ENCODE results near the gene TTLL5. TPM values are rescaled to one million over a fixed set of nuclear protein-coding genes. Genes with fewer than 3 reads are reported as not detected.

The TTLL5 gene
- polyA plus RNA-seq, 4 donors: 4.6 to 14.8 (median 8.5) TPM

GRCh38 chr14:75697386-75697785 lies 36.3 kb downstream of the TTLL5 start:
- Histone ChIP-seq H3K36me3 (ENCODE audit: control insufficient read depth in 3 of 3, insufficient read depth in 2 of 3, low read depth in 1 of 3, low read length in 3 of 3) (peaks cover 5 to 24% (median 11%) of the 10 kb centered on the region in 3 donors), H3K27me3 (ENCODE audit: control insufficient read depth in 3 of 3, insufficient read depth in 3 of 3, low read length in 3 of 3) (no peaks in the 10 kb centered on the region), H3K9me3 (ENCODE audit: control insufficient read depth in 2 of 2, insufficient read depth in 1 of 2, low read depth in 1 of 2, low read length in 1 of 2) (peaks cover 0 to 8% of the 10 kb centered on the region in 2 donors), H3K4me1 (ENCODE audit: control insufficient read depth in 3 of 3, insufficient read depth in 2 of 3, low read depth in 1 of 3, low read length in 2 of 3) (no peaks in the 10 kb centered on the region), H3K27ac (ENCODE audit: low read depth in 1 of 3, low read length in 2 of 3) (no peak overlapping the region), H3K4me3 (ENCODE audit: low read depth in 1 of 3, low read length in 3 of 3) (no peak overlapping the region)
- no peak for FAIRE-seq
- WGBS, 3 donors: 95 to 100% (median 97%) methylated on average over 1 of the region's 1 CpG
- DNase-seq: no peak

GRCh38 chr14:75697918-75698317 lies 36.9 kb downstream of the TTLL5 start:
- H3K27me3 ChIP-seq (ENCODE audit: control insufficient read depth in 3 of 3, insufficient read depth in 3 of 3, low read length in 3 of 3): no peaks in the 10 kb centered on the region
- H3K27ac ChIP-seq (ENCODE audit: low read depth in 1 of 3, low read length in 2 of 3): no peak overlapping the region
- no peaks in the 10 kb centered on the region for H3K4me1 ChIP-seq (ENCODE audit: control insufficient read depth in 3 of 3, insufficient read depth in 2 of 3, low read depth in 1 of 3, low read length in 2 of 3)
- WGBS, 3 donors: 87 to 96% (median 96%) methylated on average over 2 of the region's 2 CpGs
- H3K9me3 ChIP-seq (ENCODE audit: control insufficient read depth in 2 of 2, insufficient read depth in 1 of 2, low read depth in 1 of 2, low read length in 1 of 2): peaks cover 0 to 8% of the 10 kb centered on the region in 2 donors
- no peak overlapping the region for H3K4me3 ChIP-seq (ENCODE audit: low read depth in 1 of 3, low read length in 3 of 3)
- no peak for DNase-seq
- peaks cover 7 to 24% (median 11%) of the 10 kb centered on the region in 3 donors for H3K36me3 ChIP-seq (ENCODE audit: control insufficient read depth in 3 of 3, insufficient read depth in 2 of 3, low read depth in 1 of 3, low read length in 3 of 3)
- FAIRE-seq: no peak

- DNase-seq: no peak
- Histone ChIP-seq H3K27ac (ENCODE audit: low read depth in 1 of 3, low read length in 2 of 3) (no peak overlapping the region), H3K4me3 (ENCODE audit: low read depth in 1 of 3, low read length in 3 of 3) (no peak overlapping the region), H3K36me3 (ENCODE audit: control insufficient read depth in 3 of 3, insufficient read depth in 2 of 3, low read depth in 1 of 3, low read length in 3 of 3) (peaks cover 7 to 20% (median 11%) of the 10 kb centered on the region in 3 donors), H3K9me3 (ENCODE audit: control insufficient read depth in 2 of 2, insufficient read depth in 1 of 2, low read depth in 1 of 2, low read length in 1 of 2) (peaks cover 0 to 8% of the 10 kb centered on the region in 2 donors), H3K27me3 (ENCODE audit: control insufficient read depth in 3 of 3, insufficient read depth in 3 of 3, low read length in 3 of 3) (no peaks in the 10 kb centered on the region), H3K4me1 (ENCODE audit: control insufficient read depth in 3 of 3, insufficient read depth in 2 of 3, low read depth in 1 of 3, low read length in 2 of 3) (no peaks in the 10 kb centered on the region)
- WGBS, 3 donors: 95 to 97% (median 96%) methylated on average over 3 of the region's 3 CpGs
- FAIRE-seq: no peak
Observed at GRCh38 chr14:75699331-75699730, 38.3 kb downstream of the TTLL5 start.

GRCh38 chr14:75700295-75700694 lies 39.2 kb downstream of the TTLL5 start:
- Histone ChIP-seq H3K9me3 (ENCODE audit: control insufficient read depth in 2 of 2, insufficient read depth in 1 of 2, low read depth in 1 of 2, low read length in 1 of 2) (peaks cover 0 to 3% of the 10 kb centered on the region in 2 donors), H3K27ac (ENCODE audit: low read depth in 1 of 3, low read length in 2 of 3) (no peak overlapping the region), H3K4me1 (ENCODE audit: control insufficient read depth in 3 of 3, insufficient read depth in 2 of 3, low read depth in 1 of 3, low read length in 2 of 3) (no peaks in the 10 kb centered on the region), H3K27me3 (ENCODE audit: control insufficient read depth in 3 of 3, insufficient read depth in 3 of 3, low read length in 3 of 3) (no peaks in the 10 kb centered on the region), H3K4me3 (ENCODE audit: low read depth in 1 of 3, low read length in 3 of 3) (no peak overlapping the region), H3K36me3 (ENCODE audit: control insufficient read depth in 3 of 3, insufficient read depth in 2 of 3, low read depth in 1 of 3, low read length in 3 of 3) (peaks cover 7 to 18% (median 11%) of the 10 kb centered on the region in 3 donors)
- DNase-seq (no peak), FAIRE-seq (no peak)
- 95 to 98% (median 97%) methylated on average over 6 of the region's 6 CpGs for WGBS, 3 donors

- Histone ChIP-seq H3K36me3 (ENCODE audit: control insufficient read depth in 3 of 3, insufficient read depth in 2 of 3, low read depth in 1 of 3, low read length in 3 of 3) (peaks cover 7 to 18% (median 11%) of the 10 kb centered on the region in 3 donors), H3K27me3 (ENCODE audit: control insufficient read depth in 3 of 3, insufficient read depth in 3 of 3, low read length in 3 of 3) (no peaks in the 10 kb centered on the region), H3K4me1 (ENCODE audit: control insufficient read depth in 3 of 3, insufficient read depth in 2 of 3, low read depth in 1 of 3, low read length in 2 of 3) (no peaks in the 10 kb centered on the region), H3K9me3 (ENCODE audit: control insufficient read depth in 2 of 2, insufficient read depth in 1 of 2, low read depth in 1 of 2, low read length in 1 of 2) (peaks cover 0 to 3% of the 10 kb centered on the region in 2 donors), H3K27ac (ENCODE audit: low read depth in 1 of 3, low read length in 2 of 3) (no peak overlapping the region), H3K4me3 (ENCODE audit: low read depth in 1 of 3, low read length in 3 of 3) (no peak overlapping the region)
- WGBS, 3 donors: 75 to 92% (median 88%) methylated on average over 2 of the region's 2 CpGs
- FAIRE-seq (no peak), DNase-seq (no peak)
Observed at GRCh38 chr14:75702122-75702521, 41.1 kb downstream of the TTLL5 start.

GRCh38 chr14:75702616-75703261 lies 41.7 kb downstream of the TTLL5 start:
- WGBS, 3 donors: 86 to 96% (median 96%) methylated on average over 3 of the region's 3 CpGs
- Histone ChIP-seq H3K4me1 (ENCODE audit: control insufficient read depth in 3 of 3, insufficient read depth in 2 of 3, low read depth in 1 of 3, low read length in 2 of 3) (no peaks in the 10 kb centered on the region), H3K4me3 (ENCODE audit: low read depth in 1 of 3, low read length in 3 of 3) (no peak overlapping the region), H3K27me3 (ENCODE audit: control insufficient read depth in 3 of 3, insufficient read depth in 3 of 3, low read length in 3 of 3) (no peaks in the 10 kb centered on the region), H3K36me3 (ENCODE audit: control insufficient read depth in 3 of 3, insufficient read depth in 2 of 3, low read depth in 1 of 3, low read length in 3 of 3) (peaks cover 7 to 18% (median 15%) of the 10 kb centered on the region in 3 donors), H3K9me3 (ENCODE audit: control insufficient read depth in 2 of 2, insufficient read depth in 1 of 2, low read depth in 1 of 2, low read length in 1 of 2) (peaks cover 0 to 3% of the 10 kb centered on the region in 2 donors), H3K27ac (ENCODE audit: low read depth in 1 of 3, low read length in 2 of 3) (no peak overlapping the region)
- DNase-seq (no peak), FAIRE-seq (no peak)

- no peak for FAIRE-seq
Observed at GRCh38 chr14:75703467-75703866, 42.4 kb downstream of the TTLL5 start.

GRCh38 chr14:75705014-75705413 lies 44.0 kb downstream of the TTLL5 start:
- Histone ChIP-seq H3K9me3 (ENCODE audit: control insufficient read depth in 2 of 2, insufficient read depth in 1 of 2, low read depth in 1 of 2, low read length in 1 of 2) (peaks cover 0 to 3% of the 10 kb centered on the region in 2 donors), H3K27ac (ENCODE audit: low read depth in 1 of 3, low read length in 2 of 3) (no peak overlapping the region), H3K4me1 (ENCODE audit: control insufficient read depth in 3 of 3, insufficient read depth in 2 of 3, low read depth in 1 of 3, low read length in 2 of 3) (no peaks in the 10 kb centered on the region), H3K27me3 (ENCODE audit: control insufficient read depth in 3 of 3, insufficient read depth in 3 of 3, low read length in 3 of 3) (no peaks in the 10 kb centered on the region), H3K36me3 (ENCODE audit: control insufficient read depth in 3 of 3, insufficient read depth in 2 of 3, low read depth in 1 of 3, low read length in 3 of 3) (peaks cover 7 to 11% (median 10%) of the 10 kb centered on the region in 3 donors), H3K4me3 (ENCODE audit: low read depth in 1 of 3, low read length in 3 of 3) (no peak overlapping the region)
- WGBS, 3 donors: 91 to 93% (median 93%) methylated on average over 3 of the region's 3 CpGs
- no peak for FAIRE-seq
- no peak for DNase-seq

More at GRCh38 chr14:75703467-75703866, 42.4 kb downstream of the TTLL5 start:
- DNase-seq: no peak
- Histone ChIP-seq H3K27me3 (ENCODE audit: control insufficient read depth in 3 of 3, insufficient read depth in 3 of 3, low read length in 3 of 3) (no peaks in the 10 kb centered on the region), H3K36me3 (ENCODE audit: control insufficient read depth in 3 of 3, insufficient read depth in 2 of 3, low read depth in 1 of 3, low read length in 3 of 3) (peaks cover 7 to 15% (median 14%) of the 10 kb centered on the region in 3 donors), H3K4me3 (ENCODE audit: low read depth in 1 of 3, low read length in 3 of 3) (no peak overlapping the region), H3K4me1 (ENCODE audit: control insufficient read depth in 3 of 3, insufficient read depth in 2 of 3, low read depth in 1 of 3, low read length in 2 of 3) (no peaks in the 10 kb centered on the region), H3K27ac (ENCODE audit: low read depth in 1 of 3, low read length in 2 of 3) (no peak overlapping the region), H3K9me3 (ENCODE audit: control insufficient read depth in 2 of 2, insufficient read depth in 1 of 2, low read depth in 1 of 2, low read length in 1 of 2) (peaks cover 0 to 3% of the 10 kb centered on the region in 2 donors)
- WGBS, 3 donors: 75 to 89% (median 86%) methylated on average over 1 of the region's 1 CpG
